ENCODE results near the gene PPP2R1B. TPM values are rescaled to one million over a fixed set of nuclear protein-coding genes. Genes with fewer than 3 reads are reported as not detected.

PPP2R1B gene
- polyA plus RNA-seq, 2 donors: 6.3 to 9.5 TPM

DNA sequence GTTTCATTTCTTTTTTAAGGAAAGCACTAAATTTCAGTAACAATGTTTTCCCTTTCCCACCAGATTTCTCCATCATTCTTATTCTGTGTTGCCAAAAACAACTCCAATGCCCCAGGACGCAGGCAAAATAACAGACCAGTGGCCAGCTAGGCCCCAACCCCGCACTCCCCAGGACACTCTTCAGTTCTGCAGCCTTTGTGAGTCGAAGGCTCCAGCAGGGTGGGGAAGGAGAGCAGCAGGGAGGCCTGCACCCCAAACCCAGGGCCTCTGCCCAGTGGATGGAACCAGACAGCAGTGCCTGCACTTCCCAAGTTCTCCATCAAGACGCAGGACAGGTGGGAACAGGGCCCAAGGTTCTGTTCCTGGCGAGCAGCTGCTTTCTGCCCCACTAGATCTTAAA is 34.4 kb downstream of the PPP2R1B start:
- peak overlapping the region; percentile 10 to 53 for H3K27ac ChIP-seq (ENCODE audit: low read depth in 2 of 2, low read length in 1 of 2)

GRCh38 chr11:111730871-111731591 is 35.2 kb downstream of the PPP2R1B start:
- peaks cover 7 to 29% of the 10 kb centered on the region in 2 donors for H3K4me1 ChIP-seq (ENCODE audit: control insufficient read depth in 2 of 2, insufficient read depth in 2 of 2, low read length in 1 of 2)
- 48 to 54% methylated on average over 22 of the region's 22 CpGs for WGBS, 2 donors
- H3K4me3 ChIP-seq (ENCODE audit: low read depth in 1 of 2, low read length in 2 of 2): no peak overlapping the region
- no peaks in the 10 kb centered on the region for H3K27me3 ChIP-seq (ENCODE audit: control insufficient read depth in 1 of 2, insufficient read depth in 2 of 2, low read length in 2 of 2)
- peak overlapping the region in 1 of 2 donors; percentile 62 for H3K27ac ChIP-seq (ENCODE audit: low read depth in 2 of 2, low read length in 1 of 2)
- H3K9me3 ChIP-seq (ENCODE audit: control insufficient read depth in 2 of 2, insufficient read depth in 1 of 2, low read depth in 1 of 2, low read length in 1 of 2): no peaks in the 10 kb centered on the region
- H3K36me3 ChIP-seq (ENCODE audit: control insufficient read depth in 2 of 2, insufficient read depth in 2 of 2, low read length in 1 of 2): peaks cover 0 to 9% of the 10 kb centered on the region in 2 donors

More for the DNA sequence above, 34.4 kb downstream of the PPP2R1B start:
- H3K4me1 ChIP-seq (ENCODE audit: control insufficient read depth in 2 of 2, insufficient read depth in 2 of 2, low read length in 1 of 2): peaks cover 7 to 33% of the 10 kb centered on the region in 2 donors
- no peaks in the 10 kb centered on the region for H3K27me3 ChIP-seq (ENCODE audit: control insufficient read depth in 1 of 2, insufficient read depth in 2 of 2, low read length in 2 of 2)
- 83 to 86% methylated on average over 5 of the region's 5 CpGs for WGBS, 2 donors
- no peak overlapping the region for H3K4me3 ChIP-seq (ENCODE audit: low read depth in 1 of 2, low read length in 2 of 2)
- peaks cover 0 to 2% of the 10 kb centered on the region in 2 donors for H3K36me3 ChIP-seq (ENCODE audit: control insufficient read depth in 2 of 2, insufficient read depth in 2 of 2, low read length in 1 of 2)
- H3K9me3 ChIP-seq (ENCODE audit: control insufficient read depth in 2 of 2, insufficient read depth in 1 of 2, low read depth in 1 of 2, low read length in 1 of 2): no peaks in the 10 kb centered on the region

- Histone ChIP-seq H3K36me3 (ENCODE audit: control insufficient read depth in 2 of 2, insufficient read depth in 2 of 2, low read length in 1 of 2) (peaks cover 0 to 14% of the 10 kb centered on the region in 2 donors), H3K4me1 (ENCODE audit: control insufficient read depth in 2 of 2, insufficient read depth in 2 of 2, low read length in 1 of 2) (peaks cover 7 to 20% of the 10 kb centered on the region in 2 donors), H3K27me3 (ENCODE audit: control insufficient read depth in 1 of 2, insufficient read depth in 2 of 2, low read length in 2 of 2) (no peaks in the 10 kb centered on the region), H3K4me3 (ENCODE audit: low read depth in 1 of 2, low read length in 2 of 2) (no peak overlapping the region), H3K9me3 (ENCODE audit: control insufficient read depth in 2 of 2, insufficient read depth in 1 of 2, low read depth in 1 of 2, low read length in 1 of 2) (no peaks in the 10 kb centered on the region), H3K27ac (ENCODE audit: low read depth in 2 of 2, low read length in 1 of 2) (peak overlapping the region in 1 of 2 donors; percentile 34)
- 65 to 73% methylated on average over 9 of the region's 9 CpGs for WGBS, 2 donors
These were observed 36.3 kb downstream of the PPP2R1B start for GRCh38 chr11:111729831-111730311.

DNA sequence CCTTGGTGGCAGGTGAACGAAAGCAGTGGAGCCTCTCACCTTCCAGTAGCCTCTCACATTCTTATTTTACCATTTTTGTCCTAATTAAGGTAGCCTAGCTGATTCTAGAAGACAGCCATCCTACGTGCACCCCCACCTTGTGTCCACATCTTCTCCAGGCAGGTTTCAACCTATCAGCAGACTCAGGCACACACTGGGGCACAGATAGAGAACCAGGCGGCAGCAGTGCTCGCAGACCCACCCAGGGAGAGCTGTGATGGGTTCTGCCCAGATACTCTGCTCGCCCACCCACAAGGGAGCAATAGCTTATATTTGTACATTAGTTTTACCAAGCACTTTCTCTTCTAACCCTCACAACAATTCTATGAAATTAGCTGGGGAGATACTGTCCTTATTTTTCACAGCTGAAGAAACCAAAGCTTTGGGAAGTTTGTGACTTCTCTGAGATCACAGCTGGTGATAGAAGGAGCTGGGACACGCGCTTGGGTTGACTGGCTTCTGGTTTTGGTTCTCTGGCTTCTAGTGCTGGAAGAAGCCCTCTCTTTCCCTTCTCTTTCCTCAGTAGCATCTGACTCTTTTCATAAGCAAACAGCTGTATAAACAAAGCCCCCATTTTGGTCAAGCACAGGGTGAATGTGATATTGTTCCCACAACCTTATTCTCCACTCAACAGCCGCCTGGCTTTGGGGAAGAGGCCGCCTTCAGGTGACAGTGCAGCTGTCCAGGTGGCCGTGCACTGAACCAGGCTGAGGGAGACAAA is 36.9 kb downstream of the PPP2R1B start:
- WGBS, 2 donors: 86 to 87% methylated on average over 10 of the region's 10 CpGs
- Histone ChIP-seq H3K4me1 (ENCODE audit: control insufficient read depth in 2 of 2, insufficient read depth in 2 of 2, low read length in 1 of 2) (peaks cover 7 to 17% of the 10 kb centered on the region in 2 donors), H3K36me3 (ENCODE audit: control insufficient read depth in 2 of 2, insufficient read depth in 2 of 2, low read length in 1 of 2) (peaks cover under 1 to 19% of the 10 kb centered on the region in 2 donors)

DNA sequence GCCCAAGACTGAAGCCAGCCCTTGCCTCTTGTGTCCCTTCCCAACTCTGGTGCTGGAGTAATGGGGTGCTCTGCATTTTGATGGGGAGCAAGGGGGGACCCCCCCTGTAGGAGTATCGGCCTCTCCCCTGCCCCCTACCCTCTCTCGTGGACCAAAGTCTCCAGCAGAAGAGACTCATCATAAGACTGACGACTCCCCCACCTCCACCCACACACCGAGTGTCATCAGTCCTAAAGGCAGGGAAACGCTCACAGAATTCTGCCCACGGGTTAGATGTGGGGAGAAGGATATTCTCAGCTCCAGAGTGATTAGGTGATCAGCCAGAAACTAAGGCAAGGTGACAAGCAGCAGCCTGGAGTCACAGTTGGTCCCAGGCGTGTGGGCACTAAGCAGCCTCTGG is 38.8 kb downstream of the PPP2R1B start:
- Histone ChIP-seq H3K27ac (ENCODE audit: low read depth in 2 of 2, low read length in 1 of 2) (no peak overlapping the region), H3K27me3 (ENCODE audit: control insufficient read depth in 1 of 2, insufficient read depth in 2 of 2, low read length in 2 of 2) (no peaks in the 10 kb centered on the region), H3K36me3 (ENCODE audit: control insufficient read depth in 2 of 2, insufficient read depth in 2 of 2, low read length in 1 of 2) (peaks cover 11 to 31% of the 10 kb centered on the region in 2 donors), H3K9me3 (ENCODE audit: control insufficient read depth in 2 of 2, insufficient read depth in 1 of 2, low read depth in 1 of 2, low read length in 1 of 2) (no peaks in the 10 kb centered on the region), H3K4me1 (ENCODE audit: control insufficient read depth in 2 of 2, insufficient read depth in 2 of 2, low read length in 1 of 2) (peaks cover 7 to 8% of the 10 kb centered on the region in 2 donors), H3K4me3 (ENCODE audit: low read depth in 1 of 2, low read length in 2 of 2) (no peak overlapping the region)
- WGBS, 2 donors: 79 to 84% methylated on average over 7 of the region's 7 CpGs

More for the DNA sequence above, 36.9 kb downstream of the PPP2R1B start:
- Histone ChIP-seq H3K27ac (ENCODE audit: low read depth in 2 of 2, low read length in 1 of 2) (peak overlapping the region in 1 of 2 donors; percentile 34), H3K27me3 (ENCODE audit: control insufficient read depth in 1 of 2, insufficient read depth in 2 of 2, low read length in 2 of 2) (no peaks in the 10 kb centered on the region), H3K9me3 (ENCODE audit: control insufficient read depth in 2 of 2, insufficient read depth in 1 of 2, low read depth in 1 of 2, low read length in 1 of 2) (no peaks in the 10 kb centered on the region), H3K4me3 (ENCODE audit: low read depth in 1 of 2, low read length in 2 of 2) (no peak overlapping the region)

DNA sequence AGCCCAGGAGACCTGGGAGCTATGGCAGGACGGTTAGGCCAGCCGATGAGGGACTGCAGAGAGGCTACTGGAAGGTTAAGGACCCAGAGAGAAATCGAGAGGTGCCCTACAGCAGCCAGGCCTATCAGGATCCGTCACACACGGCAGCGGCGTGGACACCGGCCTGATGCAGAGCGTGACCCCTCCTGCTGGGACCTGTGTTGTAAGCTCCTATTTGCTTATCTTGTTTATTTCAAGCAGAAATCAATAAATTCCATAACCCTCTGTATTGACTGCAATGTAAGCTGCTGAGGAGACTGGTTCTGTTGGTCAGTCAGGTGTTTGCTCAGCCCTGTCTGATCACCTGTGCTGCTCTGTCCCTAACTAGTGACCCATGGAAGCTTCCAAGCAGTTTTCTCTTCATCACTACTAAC is 39.9 kb downstream of the PPP2R1B start:
- Histone ChIP-seq H3K9me3 (ENCODE audit: control insufficient read depth in 2 of 2, insufficient read depth in 1 of 2, low read depth in 1 of 2, low read length in 1 of 2) (no peaks in the 10 kb centered on the region), H3K27me3 (ENCODE audit: control insufficient read depth in 1 of 2, insufficient read depth in 2 of 2, low read length in 2 of 2) (no peaks in the 10 kb centered on the region), H3K4me3 (ENCODE audit: low read depth in 1 of 2, low read length in 2 of 2) (no peak overlapping the region), H3K36me3 (ENCODE audit: control insufficient read depth in 2 of 2, insufficient read depth in 2 of 2, low read length in 1 of 2) (peaks cover 19 to 38% of the 10 kb centered on the region in 2 donors), H3K27ac (ENCODE audit: low read depth in 2 of 2, low read length in 1 of 2) (no peak overlapping the region), H3K4me1 (ENCODE audit: control insufficient read depth in 2 of 2, insufficient read depth in 2 of 2, low read length in 1 of 2) (peaks cover 5% of the 10 kb centered on the region in 2 donors)
- 91 to 92% methylated on average over 9 of the region's 9 CpGs for WGBS, 2 donors

- peaks cover 19 to 44% of the 10 kb centered on the region in 2 donors for H3K36me3 ChIP-seq (ENCODE audit: control insufficient read depth in 2 of 2, insufficient read depth in 2 of 2, low read length in 1 of 2)
- 87 to 88% methylated on average over 10 of the region's 10 CpGs for WGBS, 2 donors
- H3K9me3 ChIP-seq (ENCODE audit: control insufficient read depth in 2 of 2, insufficient read depth in 1 of 2, low read depth in 1 of 2, low read length in 1 of 2): no peaks in the 10 kb centered on the region
- H3K27ac ChIP-seq (ENCODE audit: low read depth in 2 of 2, low read length in 1 of 2): no peak overlapping the region
- no peak overlapping the region for H3K4me3 ChIP-seq (ENCODE audit: low read depth in 1 of 2, low read length in 2 of 2)
- no peaks in the 10 kb centered on the region for H3K27me3 ChIP-seq (ENCODE audit: control insufficient read depth in 1 of 2, insufficient read depth in 2 of 2, low read length in 2 of 2)
- H3K4me1 ChIP-seq (ENCODE audit: control insufficient read depth in 2 of 2, insufficient read depth in 2 of 2, low read length in 1 of 2): no peaks in the 10 kb centered on the region
These were observed 40.6 kb downstream of the PPP2R1B start for GRCh38 chr11:111725621-111726020.

- Histone ChIP-seq H3K27me3 (ENCODE audit: control insufficient read depth in 1 of 2, insufficient read depth in 2 of 2, low read length in 2 of 2) (no peaks in the 10 kb centered on the region), H3K27ac (ENCODE audit: low read depth in 2 of 2, low read length in 1 of 2) (no peak overlapping the region), H3K4me1 (ENCODE audit: control insufficient read depth in 2 of 2, insufficient read depth in 2 of 2, low read length in 1 of 2) (no peaks in the 10 kb centered on the region), H3K4me3 (ENCODE audit: low read depth in 1 of 2, low read length in 2 of 2) (no peak overlapping the region), H3K36me3 (ENCODE audit: control insufficient read depth in 2 of 2, insufficient read depth in 2 of 2, low read length in 1 of 2) (peaks cover 19 to 52% of the 10 kb centered on the region in 2 donors), H3K9me3 (ENCODE audit: control insufficient read depth in 2 of 2, insufficient read depth in 1 of 2, low read depth in 1 of 2, low read length in 1 of 2) (no peaks in the 10 kb centered on the region)
- WGBS, 2 donors: 93% methylated on average over 11 of the region's 11 CpGs
These were observed 41.5 kb downstream of the PPP2R1B start for GRCh38 chr11:111724615-111725129.

GRCh38 chr11:111723595-111723994 is 42.6 kb downstream of the PPP2R1B start:
- Histone ChIP-seq H3K9me3 (ENCODE audit: control insufficient read depth in 2 of 2, insufficient read depth in 1 of 2, low read depth in 1 of 2, low read length in 1 of 2) (no peaks in the 10 kb centered on the region), H3K36me3 (ENCODE audit: control insufficient read depth in 2 of 2, insufficient read depth in 2 of 2, low read length in 1 of 2) (peaks cover 19 to 54% of the 10 kb centered on the region in 2 donors), H3K4me1 (ENCODE audit: control insufficient read depth in 2 of 2, insufficient read depth in 2 of 2, low read length in 1 of 2) (peaks cover 0 to 3% of the 10 kb centered on the region in 2 donors), H3K27ac (ENCODE audit: low read depth in 2 of 2, low read length in 1 of 2) (no peak overlapping the region), H3K4me3 (ENCODE audit: low read depth in 1 of 2, low read length in 2 of 2) (no peak overlapping the region), H3K27me3 (ENCODE audit: control insufficient read depth in 1 of 2, insufficient read depth in 2 of 2, low read length in 2 of 2) (no peaks in the 10 kb centered on the region)
- 86% methylated on average over 15 of the region's 15 CpGs for WGBS, 2 donors
